Measurements from ENCODE around the gene DDX39B.

DNA sequence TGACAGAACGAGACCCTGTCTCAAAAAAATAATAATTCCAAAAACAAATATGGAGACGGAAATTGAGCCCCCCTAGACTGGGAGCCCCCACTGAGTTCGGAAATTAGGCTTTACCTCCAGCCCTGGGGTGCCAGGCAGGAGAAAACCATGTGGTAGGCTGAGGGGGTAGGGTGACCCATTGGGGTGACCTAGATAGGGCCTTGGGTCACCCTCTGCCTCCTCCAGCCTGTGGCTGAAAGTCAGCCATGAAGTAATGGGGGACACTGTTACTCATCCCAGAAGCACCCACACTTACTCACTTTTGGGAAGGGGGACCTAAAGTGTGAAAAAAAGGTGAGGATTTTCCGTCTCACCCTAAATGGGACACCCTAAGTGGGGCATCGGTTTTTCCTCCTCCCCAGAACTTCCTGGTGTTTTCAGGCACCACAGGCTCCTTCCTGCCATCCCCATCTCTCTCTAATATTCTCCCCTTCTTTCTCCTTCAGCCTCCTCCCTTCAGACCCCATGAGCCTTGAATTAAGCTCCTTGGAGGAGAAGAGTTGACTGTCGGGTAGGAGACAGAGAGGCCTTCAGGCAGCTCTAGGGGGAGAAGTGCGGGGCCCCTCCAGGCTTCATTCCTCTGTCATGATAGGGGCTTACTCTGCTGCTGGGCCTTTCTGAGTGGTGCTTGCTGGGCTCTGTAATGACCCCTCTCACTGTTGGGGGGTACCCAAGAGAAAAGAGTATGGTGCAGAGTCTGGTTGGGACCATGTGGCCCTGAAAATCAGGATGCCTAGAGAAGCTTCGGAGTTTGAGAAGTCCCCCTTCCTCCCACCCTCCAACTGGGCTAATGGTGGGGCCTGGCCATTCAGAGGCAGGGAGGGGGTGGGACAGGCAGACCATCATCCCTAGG, 38.0 kb upstream of the DDX39B start:
- TF ChIP-seq, protein P1, sequence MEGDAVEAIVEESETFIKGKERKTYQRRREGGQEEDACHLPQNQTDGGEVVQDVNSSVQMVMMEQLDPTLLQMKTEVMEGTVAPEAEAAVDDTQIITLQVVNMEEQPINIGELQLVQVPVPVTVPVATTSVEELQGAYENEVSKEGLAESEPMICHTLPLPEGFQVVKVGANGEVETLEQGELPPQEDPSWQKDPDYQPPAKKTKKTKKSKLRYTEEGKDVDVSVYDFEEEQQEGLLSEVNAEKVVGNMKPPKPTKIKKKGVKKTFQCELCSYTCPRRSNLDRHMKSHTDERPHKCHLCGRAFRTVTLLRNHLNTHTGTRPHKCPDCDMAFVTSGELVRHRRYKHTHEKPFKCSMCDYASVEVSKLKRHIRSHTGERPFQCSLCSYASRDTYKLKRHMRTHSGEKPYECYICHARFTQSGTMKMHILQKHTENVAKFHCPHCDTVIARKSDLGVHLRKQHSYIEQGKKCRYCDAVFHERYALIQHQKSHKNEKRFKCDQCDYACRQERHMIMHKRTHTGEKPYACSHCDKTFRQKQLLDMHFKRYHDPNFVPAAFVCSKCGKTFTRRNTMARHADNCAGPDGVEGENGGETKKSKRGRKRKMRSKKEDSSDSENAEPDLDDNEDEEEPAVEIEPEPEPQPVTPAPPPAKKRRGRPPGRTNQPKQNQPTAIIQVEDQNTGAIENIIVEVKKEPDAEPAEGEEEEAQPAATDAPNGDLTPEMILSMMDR (IDR thresholded peaks at IDR 0.05; ENCODE audit: insufficient read depth, low read depth, low read length): no peak
- TF ChIP-seq EZH2 (IDR thresholded peaks at IDR 0.05; ENCODE audit: insufficient read depth, low read length): no peak

All from astrocyte (in vitro differentiated cells and primary cell).